Uterus (tissue), 2 donors: ENCODE data around the gene POTEE.
"Not testable (repeated sequence)": the region's sequence is repeated elsewhere in the genome, so short reads cannot be mapped to it uniquely, and the experiment has no call there.

Source experiments
- POLR2A ChIP-seq, 2 donors: fragments of 450-650 bp; IDR thresholded peaks; one replicate each; pipeline ENCODE4 v1.6.1; 2016; ENCODE audit warnings: antibody characterized with exemption in 2 of 2, mild to moderate bottlenecking in 1 of 2, moderate library complexity in 1 of 2
- TF ChIP-seq, protein P1 (sequence below), 4 experiments: fragments of 200-600 bp in 2 of 4; fragments of 450-650 bp in 2 of 4; sonication (generic) in 2 of 4; IDR thresholded peaks; one replicate each; pipeline ENCODE4 v1.5.1; 2016 to 2019; ENCODE audit warnings: antibody characterized with exemption in 4 of 4, mild to moderate bottlenecking in 2 of 4, moderate library complexity in 1 of 4

DNA sequence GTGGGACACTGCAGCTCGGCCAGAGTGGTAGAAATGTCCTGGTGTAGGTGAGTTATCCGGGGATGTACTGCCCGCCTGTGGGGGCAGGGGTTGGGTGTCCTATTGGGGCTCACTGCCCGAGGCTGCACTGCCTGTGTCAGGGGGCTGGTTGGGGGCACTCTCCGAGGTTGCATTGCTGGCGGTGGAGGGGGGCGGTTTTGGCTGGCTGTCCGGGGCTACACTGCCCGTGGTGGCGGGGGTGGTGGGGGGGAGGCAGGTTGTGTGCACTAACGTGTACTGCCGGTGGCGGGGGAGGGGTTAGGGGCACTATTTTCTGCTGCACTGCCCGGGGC, 403 bp downstream of the POTEE start:
- TF ChIP-seq, protein P1, sequence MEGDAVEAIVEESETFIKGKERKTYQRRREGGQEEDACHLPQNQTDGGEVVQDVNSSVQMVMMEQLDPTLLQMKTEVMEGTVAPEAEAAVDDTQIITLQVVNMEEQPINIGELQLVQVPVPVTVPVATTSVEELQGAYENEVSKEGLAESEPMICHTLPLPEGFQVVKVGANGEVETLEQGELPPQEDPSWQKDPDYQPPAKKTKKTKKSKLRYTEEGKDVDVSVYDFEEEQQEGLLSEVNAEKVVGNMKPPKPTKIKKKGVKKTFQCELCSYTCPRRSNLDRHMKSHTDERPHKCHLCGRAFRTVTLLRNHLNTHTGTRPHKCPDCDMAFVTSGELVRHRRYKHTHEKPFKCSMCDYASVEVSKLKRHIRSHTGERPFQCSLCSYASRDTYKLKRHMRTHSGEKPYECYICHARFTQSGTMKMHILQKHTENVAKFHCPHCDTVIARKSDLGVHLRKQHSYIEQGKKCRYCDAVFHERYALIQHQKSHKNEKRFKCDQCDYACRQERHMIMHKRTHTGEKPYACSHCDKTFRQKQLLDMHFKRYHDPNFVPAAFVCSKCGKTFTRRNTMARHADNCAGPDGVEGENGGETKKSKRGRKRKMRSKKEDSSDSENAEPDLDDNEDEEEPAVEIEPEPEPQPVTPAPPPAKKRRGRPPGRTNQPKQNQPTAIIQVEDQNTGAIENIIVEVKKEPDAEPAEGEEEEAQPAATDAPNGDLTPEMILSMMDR (IDR thresholded peaks at IDR 0.05) = not testable (repeated sequence)
- not testable (repeated sequence) for TF ChIP-seq POLR2A (IDR thresholded peaks at IDR 0.05)
